ENCODE results near the gene POLR2C.
"Not testable (repeated sequence)": the region's sequence is repeated elsewhere in the genome, so short reads cannot be mapped to it uniquely, and the experiment has no call there.

DNA sequence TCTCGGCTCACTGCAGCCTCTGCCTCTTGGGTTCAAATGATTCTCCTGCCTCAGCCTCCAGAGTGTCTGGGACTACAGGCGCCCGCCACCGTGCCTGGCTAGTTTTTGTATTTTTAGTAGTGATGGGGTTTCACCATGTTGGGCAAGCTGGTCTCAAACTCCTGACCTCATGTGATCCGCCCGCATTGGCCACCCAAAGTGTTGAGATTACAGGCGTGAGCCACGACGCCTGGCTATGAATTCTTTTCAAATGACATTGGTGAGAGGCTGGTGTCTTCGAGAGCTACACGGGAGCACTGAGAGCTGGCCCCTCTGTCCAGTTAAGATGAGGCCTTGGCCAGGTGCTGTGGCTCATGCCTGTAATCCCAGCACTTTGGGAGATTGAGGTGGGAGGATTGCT is 37.5 kb downstream of the POLR2C start:
- TF ChIP-seq POLR2A, POLR2AphosphoS5 (IDR thresholded peaks at IDR 0.05; ENCODE audit: low read depth, low read length): not testable (repeated sequence)

All from GM12892 (cell line).